Lower leg skin (tissue), 3 donors: ENCODE results near the gene THSD4.

Experiments used
- POLR2A ChIP-seq, 2 donors: fragments of 450-650 bp; IDR thresholded peaks; one replicate each; pipeline ENCODE4 v1.6.1; 2016 to 2017; ENCODE audit warnings: antibody characterized with exemption in 2 of 2, mild to moderate bottlenecking in 1 of 2, moderate library complexity in 1 of 2
- TF ChIP-seq, protein P1 (sequence below), 3 donors: fragments of 450-650 bp; IDR thresholded peaks; one replicate each; pipeline ENCODE4 v1.5.1; 2016; ENCODE audit warnings: antibody characterized with exemption in 3 of 3, mild to moderate bottlenecking in 3 of 3, moderate library complexity in 2 of 3

DNA sequence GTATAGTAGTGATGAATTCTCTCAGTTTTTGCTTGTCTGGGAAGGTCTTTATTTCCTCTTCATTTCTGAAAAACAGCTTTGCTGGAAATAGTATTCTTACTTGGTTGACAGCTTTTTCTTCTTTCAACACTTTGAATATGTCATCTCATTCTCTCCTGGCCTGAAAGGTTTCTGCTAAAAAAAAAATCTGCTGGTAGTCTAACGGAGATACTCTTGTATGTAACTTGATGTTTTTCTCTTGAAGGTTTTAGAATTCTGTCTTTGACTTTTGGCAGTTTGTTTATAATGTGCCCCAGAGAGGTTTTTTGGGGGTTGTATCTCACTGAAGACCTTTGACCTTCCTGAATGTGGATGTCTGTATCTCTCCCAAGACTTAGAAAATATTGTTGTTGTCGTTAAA lies 47.0 kb downstream of the THSD4 start:
- TF ChIP-seq, protein P1, sequence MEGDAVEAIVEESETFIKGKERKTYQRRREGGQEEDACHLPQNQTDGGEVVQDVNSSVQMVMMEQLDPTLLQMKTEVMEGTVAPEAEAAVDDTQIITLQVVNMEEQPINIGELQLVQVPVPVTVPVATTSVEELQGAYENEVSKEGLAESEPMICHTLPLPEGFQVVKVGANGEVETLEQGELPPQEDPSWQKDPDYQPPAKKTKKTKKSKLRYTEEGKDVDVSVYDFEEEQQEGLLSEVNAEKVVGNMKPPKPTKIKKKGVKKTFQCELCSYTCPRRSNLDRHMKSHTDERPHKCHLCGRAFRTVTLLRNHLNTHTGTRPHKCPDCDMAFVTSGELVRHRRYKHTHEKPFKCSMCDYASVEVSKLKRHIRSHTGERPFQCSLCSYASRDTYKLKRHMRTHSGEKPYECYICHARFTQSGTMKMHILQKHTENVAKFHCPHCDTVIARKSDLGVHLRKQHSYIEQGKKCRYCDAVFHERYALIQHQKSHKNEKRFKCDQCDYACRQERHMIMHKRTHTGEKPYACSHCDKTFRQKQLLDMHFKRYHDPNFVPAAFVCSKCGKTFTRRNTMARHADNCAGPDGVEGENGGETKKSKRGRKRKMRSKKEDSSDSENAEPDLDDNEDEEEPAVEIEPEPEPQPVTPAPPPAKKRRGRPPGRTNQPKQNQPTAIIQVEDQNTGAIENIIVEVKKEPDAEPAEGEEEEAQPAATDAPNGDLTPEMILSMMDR (IDR thresholded peaks at IDR 0.05): no peak
- no peak for TF ChIP-seq POLR2A (IDR thresholded peaks at IDR 0.05)
